ENCODE results near the gene UBA3. TPM values are rescaled to one million over a fixed set of nuclear protein-coding genes. Genes with fewer than 3 reads are reported as not detected.
A peak's percentile ranks its signal among the peaks of the same experiment; 100 is the strongest.

UBA3 gene
- total and polyA plus RNA-seq, 2 experiments from 2014 or later, result 73.7 to 118 TPM

- H3K4me1 ChIP-seq (ENCODE audit: low read depth), result peaks cover 24% of the 10 kb centered on the region
- no peaks in the 10 kb centered on the region for H3K9me3 ChIP-seq (ENCODE audit: low read depth)
- no peak for DNase-seq (ENCODE audit: low read depth in 1 of 2, low spot score in 1 of 2)
- no peak overlapping the region for H3K4me3 ChIP-seq
- TF ChIP-seq CTCF (IDR thresholded peaks at IDR 0.05; ENCODE audit: low read depth, low read length), result no peak
- H3K27me3 ChIP-seq, result no peaks in the 10 kb centered on the region
- no peaks in the 10 kb centered on the region for H3K36me3 ChIP-seq
- H3K27ac ChIP-seq, result peak overlapping the region; percentile 70
Measured at GRCh38 chr3:69095636-69096035, 15.5 kb upstream of the UBA3 start.

- H3K36me3 ChIP-seq, result no peaks in the 10 kb centered on the region
- DNase-seq (ENCODE audit: low read depth in 1 of 2, low spot score in 1 of 2), result peak in 1 of 2 donors; percentile 41
- no peak overlapping the region for H3K4me3 ChIP-seq
- peak overlapping the region; percentile 73 for H3K27ac ChIP-seq
- H3K27me3 ChIP-seq, result no peaks in the 10 kb centered on the region
- no peak for TF ChIP-seq CTCF (IDR thresholded peaks at IDR 0.05; ENCODE audit: low read depth, low read length)
- H3K4me1 ChIP-seq (ENCODE audit: low read depth), result peaks cover 24% of the 10 kb centered on the region
- no peaks in the 10 kb centered on the region for H3K9me3 ChIP-seq (ENCODE audit: low read depth)
Measured at GRCh38 chr3:69094467-69095205, 14.5 kb upstream of the UBA3 start.

GRCh38 chr3:69092030-69092516 is 11.9 kb upstream of the UBA3 start:
- Histone ChIP-seq H3K27me3 (no peaks in the 10 kb centered on the region), H3K9me3 (ENCODE audit: low read depth) (no peaks in the 10 kb centered on the region), H3K4me1 (ENCODE audit: low read depth) (peaks cover 43% of the 10 kb centered on the region), H3K4me3 (no peak overlapping the region), H3K27ac (peak overlapping the region; percentile 18), H3K36me3 (no peaks in the 10 kb centered on the region)
- TF ChIP-seq CTCF (IDR thresholded peaks at IDR 0.05; ENCODE audit: low read depth, low read length), result no peak
- DNase-seq (ENCODE audit: low read depth in 1 of 2, low spot score in 1 of 2), result no peak

- H3K27ac ChIP-seq, result peak overlapping the region; percentile 18
- no peak for TF ChIP-seq CTCF (IDR thresholded peaks at IDR 0.05; ENCODE audit: low read depth, low read length)
- DNase-seq (ENCODE audit: low read depth in 1 of 2, low spot score in 1 of 2), result no peak
Measured at GRCh38 chr3:69091389-69092029, 11.3 kb upstream of the UBA3 start.

GRCh38 chr3:69090021-69090420 is 9.9 kb upstream of the UBA3 start:
- DNase-seq (ENCODE audit: low read depth in 1 of 2, low spot score in 1 of 2), result peak in 1 of 2 donors; percentile 79
- Histone ChIP-seq H3K27ac (no peak overlapping the region), H3K9me3 (ENCODE audit: low read depth) (no peaks in the 10 kb centered on the region), H3K36me3 (no peaks in the 10 kb centered on the region), H3K27me3 (no peaks in the 10 kb centered on the region), H3K4me3 (no peak overlapping the region), H3K4me1 (ENCODE audit: low read depth) (peaks cover 48% of the 10 kb centered on the region)
- TF ChIP-seq CTCF (IDR thresholded peaks at IDR 0.05; ENCODE audit: low read depth, low read length), result no peak

More at GRCh38 chr3:69091389-69092029, 11.3 kb upstream of the UBA3 start:
- H3K4me3 ChIP-seq, result no peak overlapping the region
- no peaks in the 10 kb centered on the region for H3K27me3 ChIP-seq
- peaks cover 48% of the 10 kb centered on the region for H3K4me1 ChIP-seq (ENCODE audit: low read depth)
- H3K9me3 ChIP-seq (ENCODE audit: low read depth), result no peaks in the 10 kb centered on the region
- H3K36me3 ChIP-seq, result no peaks in the 10 kb centered on the region

Data from cardiac muscle cell (in vitro differentiated cells and primary cell).